Uterus (tissue), 4 donors: ENCODE results near the gene GAREM2. TPM values are rescaled to one million over a fixed set of nuclear protein-coding genes. Genes with fewer than 3 reads are reported as not detected.
A peak's percentile ranks its signal among the peaks of the same experiment; 100 is the strongest.

ENCODE experiments used
- DNase-seq, 2 donors: peaks; one replicate each; pipeline ENCODE4 v3.0.0-alpha.2; 2019 to 2020
- H3K27ac ChIP-seq, 2 donors: fragments of 200-600 bp; sonication (generic); 1 replicate in 1 of 2; 2 replicates in 1 of 2; pipeline ENCODE4 v1.5.1; 2016 to 2018
- H3K27me3 ChIP-seq, 2 donors: fragments of 200-600 bp; sonication (generic); one replicate each; pipeline ENCODE4 v1.5.1; 2018 to 2019; ENCODE audit warnings: control low read depth in 1 of 2
- H3K36me3 ChIP-seq, 2 donors: fragments of 200-600 bp; sonication (generic); one replicate each; pipeline ENCODE4 v1.5.1; 2019; ENCODE audit warnings: control low read depth in 1 of 2
- H3K4me1 ChIP-seq, 2 donors: fragments of 200-600 bp; sonication (generic); one replicate each; pipeline ENCODE4 v1.5.1; 2018 to 2019; ENCODE audit warnings: control low read depth in 1 of 2
- H3K4me3 ChIP-seq, 2 donors: fragments of 200-600 bp; sonication (generic); 1 replicate in 1 of 2; 2 replicates in 1 of 2; pipeline ENCODE4 v1.5.1; 2018 to 2019; ENCODE audit warnings: mild to moderate bottlenecking in 1 of 2
- H3K9me3 ChIP-seq, 2 donors: fragments of 200-600 bp; sonication (generic); one replicate each; pipeline ENCODE4 v1.5.1; 2019; ENCODE audit warnings: control low read depth in 1 of 2
- CTCF ChIP-seq, 4 experiments: fragments of 200-600 bp in 2 of 4; fragments of 450-650 bp in 2 of 4; sonication (generic) in 2 of 4; IDR thresholded peaks; one replicate each; pipeline ENCODE4 v1.5.1; 2016 to 2019; ENCODE audit warnings: antibody characterized with exemption in 4 of 4, mild to moderate bottlenecking in 2 of 4, moderate library complexity in 1 of 4
- POLR2A ChIP-seq, 2 donors: fragments of 450-650 bp; IDR thresholded peaks; one replicate each; pipeline ENCODE4 v1.6.1; 2016; ENCODE audit warnings: antibody characterized with exemption in 2 of 2, mild to moderate bottlenecking in 1 of 2, moderate library complexity in 1 of 2
- intact Hi-C: fragments of 100-400 bp; cut with DNase I; formaldehyde crosslinking; loops from one replicate; pipeline ENCODE4 v1.15.1; 2023; ENCODE audit warnings: low total_unique reads
- total RNA-seq, 4 donors: library from RNA; depleted of rRNA in 3 of 4; stranded (reverse); fragments of >200 nt in 3 of 4; gene quantifications; one replicate each; pipeline versions ENCODE4 v1.1.0 to v1.2.4, GENCODE V29; 2014 to 2023
- donor health status: DM: yes; HTN: yes; CAD: no.

GAREM2 gene
- total RNA-seq, 4 donors from 2014 or later, result under 0.01 to 5.1 (median 2.2) TPM

- intact Hi-C loops, result no loop called here
- no peak for TF ChIP-seq CTCF (IDR thresholded peaks at IDR 0.05)
- TF ChIP-seq POLR2A (IDR thresholded peaks at IDR 0.05), result no peak
- Histone ChIP-seq H3K9me3 (no peaks in the 10 kb centered on the region), H3K27ac (no peak overlapping the region), H3K36me3 (no peaks in the 10 kb centered on the region), H3K4me1 (peaks cover 0 to 11% of the 10 kb centered on the region in 2 donors), H3K27me3 (peaks cover 10 to 17% of the 10 kb centered on the region in 2 donors), H3K4me3 (no peak overlapping the region)
- no peak for DNase-seq
Observed at GRCh38 chr2:26169226-26169625, 3.7 kb upstream of the GAREM2 start.

DNA sequence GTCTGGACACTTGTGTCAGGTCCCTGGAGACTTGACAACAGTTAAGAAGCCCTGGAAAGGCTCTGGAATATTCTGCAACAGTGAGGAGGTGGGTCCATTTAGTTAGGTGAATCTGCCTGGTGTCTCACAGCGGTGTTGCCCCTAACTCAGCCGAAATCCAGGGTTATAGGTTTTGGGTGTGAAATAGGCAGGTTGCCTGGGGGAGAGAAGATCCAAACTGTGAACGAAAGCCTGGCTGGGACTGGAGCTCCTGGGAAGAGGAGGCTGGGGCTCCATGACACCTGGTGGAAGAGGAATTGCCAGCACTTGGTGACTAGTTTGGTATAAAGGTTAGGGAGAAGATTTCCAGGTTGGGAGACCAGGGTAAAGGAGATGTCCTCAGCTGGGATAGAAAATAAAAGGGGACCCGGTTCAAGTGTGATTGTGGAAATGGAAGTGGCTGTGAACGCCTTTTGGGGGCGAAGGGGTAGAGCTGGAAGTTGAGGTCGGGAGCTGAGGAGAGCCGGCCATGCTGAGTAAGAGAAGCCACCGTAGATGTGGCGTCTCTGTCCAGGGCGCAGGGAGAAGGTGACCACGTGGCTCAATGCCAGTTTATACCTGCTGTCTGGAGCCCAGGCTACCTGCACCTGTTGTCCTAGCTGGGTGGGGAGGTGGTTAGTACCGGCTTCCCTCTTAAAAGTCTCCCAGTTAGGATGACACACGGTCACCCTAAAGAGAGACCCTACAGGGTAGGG is 3.0 kb upstream of the GAREM2 start:
- H3K9me3 ChIP-seq, result no peaks in the 10 kb centered on the region
- intact Hi-C loops, result no loop called here
- no peak for DNase-seq
- TF ChIP-seq CTCF (IDR thresholded peaks at IDR 0.05), result no peak
- no peak for TF ChIP-seq POLR2A (IDR thresholded peaks at IDR 0.05)
- peaks cover 0 to 11% of the 10 kb centered on the region in 2 donors for H3K4me1 ChIP-seq
- no peak overlapping the region for H3K27ac ChIP-seq
- H3K27me3 ChIP-seq, result peaks cover 17 to 18% of the 10 kb centered on the region in 2 donors
- no peaks in the 10 kb centered on the region for H3K36me3 ChIP-seq
- H3K4me3 ChIP-seq, result no peak overlapping the region

GRCh38 chr2:26170795-26171194 is 2.1 kb upstream of the GAREM2 start:
- peaks cover 17 to 18% of the 10 kb centered on the region in 2 donors for H3K27me3 ChIP-seq
- no peak for TF ChIP-seq POLR2A (IDR thresholded peaks at IDR 0.05)
- no peak for TF ChIP-seq CTCF (IDR thresholded peaks at IDR 0.05)
- peaks cover 0 to 11% of the 10 kb centered on the region in 2 donors for H3K4me1 ChIP-seq
- no peak overlapping the region for H3K27ac ChIP-seq
- no peak for DNase-seq
- H3K4me3 ChIP-seq, result no peak overlapping the region
- H3K36me3 ChIP-seq, result no peaks in the 10 kb centered on the region
- no peaks in the 10 kb centered on the region for H3K9me3 ChIP-seq
- intact Hi-C loops, result no loop called here

DNA sequence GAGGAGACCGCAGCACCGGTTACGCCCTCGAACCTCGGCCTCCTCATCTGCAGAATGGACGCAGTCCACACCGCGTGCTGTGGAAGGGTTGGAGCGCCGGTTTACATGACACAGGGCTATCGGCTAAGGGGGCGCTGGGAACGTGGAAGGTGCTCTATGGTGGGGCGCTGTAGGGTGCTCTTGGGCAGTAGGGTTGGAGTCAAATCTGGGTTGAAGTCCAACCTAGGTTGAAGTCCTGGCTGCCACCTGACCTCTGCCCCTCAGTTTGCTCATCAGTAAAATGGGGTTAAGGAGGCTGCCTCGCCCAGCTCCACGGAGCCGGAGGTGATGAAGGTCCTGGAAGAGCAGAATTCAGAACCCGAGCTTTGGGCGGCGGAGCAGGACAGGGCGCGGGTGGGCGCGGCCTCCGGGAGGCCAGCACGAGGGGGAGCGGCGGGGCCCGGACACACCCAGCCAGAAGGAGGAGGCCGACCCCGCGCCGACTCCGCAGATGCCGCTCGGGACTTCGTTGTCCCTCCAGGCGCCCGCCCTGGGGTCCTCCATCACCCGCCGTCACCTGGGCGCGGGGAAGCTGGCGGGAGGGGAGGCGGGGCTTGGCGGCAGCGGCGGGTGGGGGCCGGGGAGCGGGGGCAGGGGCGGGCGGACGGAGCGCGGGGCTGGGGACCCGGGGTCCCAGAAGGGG is 558 bp upstream of the GAREM2 start:
- DNase-seq, result no peak
- TF ChIP-seq CTCF (IDR thresholded peaks at IDR 0.05), result no peak
- no peak for TF ChIP-seq POLR2A (IDR thresholded peaks at IDR 0.05)
- Histone ChIP-seq H3K4me1 (peaks cover 0 to 11% of the 10 kb centered on the region in 2 donors), H3K27me3 (peaks cover 17 to 18% of the 10 kb centered on the region in 2 donors), H3K4me3 (peak overlapping the region in 1 of 2 donors; percentile 16), H3K9me3 (no peaks in the 10 kb centered on the region), H3K36me3 (no peaks in the 10 kb centered on the region), H3K27ac (no peak overlapping the region)
- intact Hi-C loops, result no loop called here
